Raji (cell line): ENCODE measurements around the gene ACOT7.

Experiments
- POLR2A ChIP-seq: IDR thresholded peaks from 2 replicates; pipeline ENCODE4 v1.6.1; 2011; ENCODE audit warnings: low read depth, low read length, control low read depth; ENCODE audit not compliant: insufficient read depth

The ACOT7 gene

GRCh38 chr1:6393400-6394187 lies at the start of gene ACOT7:
Gene ACOT7, minus strand, starts transcription at chr1:6393767. Its CDS starts 368 bp downstream, at chr1:6393399.
- TF ChIP-seq POLR2A: peak; percentile 78

GRCh38 chr1:6441586-6441985 lies 48.0 kb upstream of the ACOT7 start:
- no peak for TF ChIP-seq POLR2A

DNA sequence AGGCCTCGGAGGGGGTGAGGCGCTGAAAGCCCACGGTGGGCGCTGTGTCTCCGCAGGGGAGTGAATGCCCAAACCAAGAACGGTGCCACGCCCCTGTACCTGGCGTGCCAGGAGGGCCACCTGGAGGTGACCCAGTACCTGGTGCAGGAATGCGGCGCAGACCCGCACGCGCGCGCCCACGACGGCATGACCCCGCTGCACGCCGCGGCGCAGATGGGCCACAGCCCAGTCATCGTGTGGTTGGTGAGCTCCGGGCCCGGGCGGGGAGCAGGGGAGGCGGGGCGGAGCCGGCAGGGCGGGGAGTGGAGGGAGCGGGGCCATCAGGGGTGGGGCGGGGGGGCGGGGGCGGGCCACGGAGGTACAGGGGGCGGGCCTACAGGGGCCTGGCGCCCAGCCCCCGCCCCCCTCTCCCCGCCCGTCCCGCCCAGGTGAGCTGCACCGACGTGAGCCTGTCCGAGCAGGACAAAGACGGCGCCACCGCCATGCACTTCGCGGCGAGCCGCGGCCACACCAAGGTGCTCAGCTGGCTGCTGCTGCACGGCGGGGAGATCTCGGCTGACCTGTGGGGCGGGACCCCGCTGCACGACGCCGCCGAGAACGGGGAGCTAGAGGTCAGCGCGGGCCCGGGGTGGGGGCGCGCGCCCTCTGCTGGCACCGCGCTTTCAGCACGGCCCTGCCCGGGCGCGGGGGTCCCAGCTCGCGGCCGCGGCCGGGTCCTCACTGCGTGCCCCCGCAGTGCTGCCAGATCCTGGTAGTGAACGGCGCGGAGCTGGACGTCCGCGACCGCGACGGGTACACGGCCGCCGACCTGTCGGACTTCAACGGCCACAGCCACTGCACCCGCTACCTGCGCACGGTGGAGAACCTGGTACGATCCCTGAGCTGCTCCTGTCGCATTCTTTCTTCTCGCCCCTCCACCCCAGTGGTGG lies 46.9 kb upstream of the ACOT7 start:
- no peak for TF ChIP-seq POLR2A

DNA sequence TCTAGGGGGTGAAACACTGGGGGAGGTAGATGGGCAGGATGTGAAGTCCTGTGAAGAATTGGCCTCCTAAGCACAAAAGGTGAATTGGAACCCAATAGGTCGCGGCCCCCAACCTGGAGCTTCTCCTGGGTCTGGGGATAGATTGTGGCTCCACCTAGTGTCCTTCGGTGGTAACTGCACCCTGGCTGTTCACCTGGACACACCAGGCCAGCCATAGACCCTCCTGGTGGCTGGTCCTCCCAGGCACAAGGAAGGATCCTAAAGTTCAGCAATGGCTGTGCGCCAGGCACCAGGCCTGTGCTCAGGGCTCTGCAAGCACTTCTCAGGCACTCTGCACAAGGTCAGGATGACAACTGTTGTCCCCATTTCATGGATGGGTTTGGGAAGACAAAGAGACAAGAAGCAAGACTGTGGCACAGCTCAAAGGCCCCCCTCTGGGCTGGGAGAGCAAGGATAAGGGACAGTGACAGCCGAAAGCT lies 44.5 kb upstream of the ACOT7 start:
- no peak for TF ChIP-seq POLR2A

DNA sequence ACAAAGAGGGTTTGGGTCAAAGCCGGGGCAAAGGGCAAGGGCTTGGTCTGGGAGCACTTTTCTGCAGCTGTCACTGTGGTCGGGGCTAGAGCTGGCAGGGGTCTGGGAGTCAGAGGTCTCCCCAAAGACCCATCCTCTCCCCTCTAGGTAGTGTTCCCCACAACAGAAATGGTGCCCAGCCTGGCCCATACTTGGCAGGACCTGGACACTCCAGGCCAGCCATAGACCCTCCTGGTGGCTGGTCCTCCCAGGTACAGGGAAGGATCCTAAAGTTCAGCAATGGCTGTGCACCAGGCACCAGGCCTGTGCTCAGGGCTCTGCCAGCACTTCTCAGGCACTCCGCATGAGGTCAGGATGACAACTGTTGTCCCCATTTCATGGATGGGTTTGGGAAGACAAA lies 42.0 kb upstream of the ACOT7 start:
- TF ChIP-seq POLR2A: no peak

DNA sequence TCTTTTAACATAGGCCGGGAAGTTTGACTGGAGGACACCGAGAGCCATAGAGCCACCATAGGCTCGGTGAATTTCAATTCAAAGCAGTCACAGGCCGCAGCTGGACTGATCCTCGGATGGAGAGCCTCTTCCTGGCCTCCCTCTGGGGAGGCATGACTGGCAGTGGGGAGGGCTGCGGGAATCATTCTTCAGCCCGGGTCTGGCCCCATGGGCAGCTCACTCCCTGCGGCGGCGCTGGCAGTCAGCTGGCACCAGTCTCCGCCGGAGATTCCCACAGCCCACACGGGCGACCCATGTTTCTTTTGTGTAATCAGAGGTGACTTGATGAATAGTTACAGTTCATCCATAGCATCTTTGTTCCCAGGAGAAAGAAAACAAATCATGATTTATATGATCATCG lies 41.6 kb upstream of the ACOT7 start:
- TF ChIP-seq POLR2A: no peak

- TF ChIP-seq POLR2A: no peak
Observed at GRCh38 chr1:6434186-6434585, 40.6 kb upstream of the ACOT7 start.

- TF ChIP-seq POLR2A: no peak
Observed at GRCh38 chr1:6427441-6428390, 34.1 kb upstream of the ACOT7 start.

DNA sequence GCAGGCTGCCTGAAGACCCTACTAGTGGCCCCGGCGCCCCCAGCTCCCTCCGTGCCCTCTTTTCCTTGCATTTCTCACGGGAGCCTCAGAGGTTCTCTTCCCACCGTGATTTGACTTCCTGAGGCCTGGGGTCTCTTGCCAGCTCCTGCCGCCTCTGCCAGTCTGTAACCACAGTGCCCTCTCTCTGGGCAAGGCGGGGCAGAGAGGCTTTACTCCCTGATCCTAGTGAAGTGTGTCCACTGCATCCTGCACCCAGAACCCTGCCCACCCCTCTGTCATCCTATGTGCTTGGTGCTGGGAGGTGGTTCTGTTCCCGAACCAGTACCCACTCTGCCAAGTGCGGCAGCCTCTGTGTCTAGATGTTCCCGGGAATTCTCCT lies 33.4 kb upstream of the ACOT7 start:
- no peak for TF ChIP-seq POLR2A

DNA sequence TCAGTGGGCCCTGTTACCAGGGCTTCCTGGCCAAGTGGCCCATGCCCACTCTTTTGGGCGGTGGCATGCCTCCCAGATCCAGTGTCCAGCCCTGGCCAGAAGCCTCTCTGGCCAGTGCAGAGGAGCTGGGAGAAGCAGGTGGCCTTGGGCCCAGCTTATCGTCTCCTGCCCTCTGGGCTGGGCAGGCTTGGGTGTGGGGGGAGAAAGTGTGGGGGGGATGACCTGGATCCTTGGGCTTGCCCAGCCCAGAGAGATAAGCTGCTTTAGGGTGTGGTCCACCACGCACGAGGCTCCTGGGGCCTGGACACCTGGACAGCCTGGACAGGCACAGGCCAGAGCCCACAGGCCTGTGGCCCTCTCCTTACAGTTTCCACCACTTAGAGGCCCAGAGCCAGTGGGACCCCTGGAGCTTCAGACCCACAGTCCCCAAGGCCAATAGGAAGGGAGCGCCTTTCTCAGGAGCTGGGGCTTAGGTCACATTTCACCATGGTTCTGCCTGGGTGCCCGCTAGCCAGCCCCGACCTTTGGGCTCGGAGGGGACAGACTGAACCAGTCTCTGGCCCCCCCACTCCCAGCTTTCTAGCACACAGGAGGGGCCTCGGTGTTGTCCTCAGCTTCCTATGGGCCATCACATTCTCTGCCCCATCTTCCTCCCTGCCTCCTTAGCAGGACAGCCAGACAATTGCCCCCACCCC lies 32.9 kb upstream of the ACOT7 start:
- no peak for TF ChIP-seq POLR2A

- no peak for TF ChIP-seq POLR2A
Observed at GRCh38 chr1:6425658-6426057, 32.1 kb upstream of the ACOT7 start.

DNA sequence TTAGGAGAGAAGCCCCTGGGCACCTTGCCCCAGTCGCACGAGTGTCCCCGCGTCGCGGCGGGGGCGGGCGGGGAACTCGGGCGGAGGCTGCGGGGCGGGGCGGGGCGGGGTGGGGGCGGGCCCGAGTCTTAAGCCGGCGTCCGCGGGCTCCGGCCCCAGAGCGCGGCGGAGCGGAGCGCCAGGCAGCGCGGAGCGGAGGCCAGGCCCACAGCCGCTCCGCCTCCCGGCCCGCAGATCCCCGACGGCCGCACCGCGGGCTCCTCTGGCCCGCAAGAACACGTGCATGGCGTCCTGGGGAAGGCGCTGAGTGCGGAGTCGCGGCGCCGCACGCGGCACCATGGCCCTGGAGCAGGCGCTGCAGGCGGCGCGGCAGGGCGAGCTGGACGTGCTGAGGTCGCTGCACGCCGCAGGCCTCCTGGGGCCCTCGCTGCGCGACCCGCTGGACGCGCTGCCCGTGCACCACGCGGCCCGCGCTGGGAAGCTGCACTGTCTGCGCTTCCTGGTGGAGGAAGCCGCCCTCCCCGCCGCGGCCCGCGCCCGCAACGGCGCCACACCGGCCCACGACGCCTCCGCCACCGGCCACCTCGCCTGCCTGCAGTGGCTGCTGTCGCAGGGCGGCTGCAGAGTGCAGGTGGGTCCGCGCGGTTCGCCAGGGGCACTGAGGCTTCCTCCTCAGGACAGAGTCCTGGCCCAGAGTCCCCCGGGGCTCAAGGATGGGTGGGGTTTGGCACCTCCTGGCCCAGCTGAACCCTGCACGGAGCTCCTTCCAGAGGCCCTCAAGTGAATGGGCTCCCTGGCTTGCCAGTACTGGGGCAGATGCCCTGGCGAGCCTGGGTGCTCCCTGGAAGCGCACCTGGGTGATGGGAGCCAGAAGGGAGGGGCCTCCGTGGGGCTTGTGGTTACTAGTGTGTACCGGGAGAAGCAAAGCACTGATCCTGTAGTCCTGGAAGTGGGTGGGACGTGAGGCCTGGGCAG lies 31.3 kb upstream of the ACOT7 start, which contains the start of gene ESPN:
Gene ESPN (plus strand): TSS at position 158 of the 975 bp plus-strand sequence. CDS start 180 bp downstream, at position 338.
- TF ChIP-seq POLR2A: no peak

DNA sequence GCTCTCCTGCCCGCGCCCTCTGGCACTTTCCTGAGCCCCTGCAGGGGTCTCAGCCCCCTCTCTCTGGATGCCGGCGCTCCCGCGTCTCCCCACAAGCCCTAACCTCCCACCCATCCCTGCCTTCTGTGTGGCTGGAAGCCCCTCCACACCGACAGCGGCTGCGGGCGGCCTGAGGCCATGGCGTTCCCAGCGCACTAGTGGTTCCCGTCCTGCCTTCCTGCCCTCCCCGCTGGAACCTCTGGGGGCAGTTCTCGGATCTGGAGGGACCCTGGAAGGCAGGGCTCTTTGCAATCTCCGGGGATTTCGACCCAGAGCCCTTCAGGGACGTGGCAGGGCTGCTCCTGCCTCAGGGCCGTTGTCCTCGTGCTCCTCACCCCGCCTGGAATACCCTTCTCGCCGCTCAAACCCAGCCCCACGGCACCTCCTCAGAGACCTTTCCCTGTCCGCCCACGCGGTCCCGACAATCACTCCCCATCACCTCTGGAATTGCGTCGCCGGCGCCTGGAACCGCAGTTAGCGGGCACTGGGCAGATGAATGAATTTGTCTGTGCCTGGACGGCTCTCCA lies 30.5 kb upstream of the ACOT7 start:
- TF ChIP-seq POLR2A: no peak
